Liver (tissue), 3 donors: ENCODE results near the gene TBC1D16.

Experiments
- CTCF ChIP-seq: fragments of 150-350 bp; IDR thresholded peaks from 2 replicates; pipeline ENCODE4 v1.5.1; 2017; ENCODE audit warnings: improper control_type of control experiment, low read depth, low read length; ENCODE audit not compliant: missing input control
- EGR1 ChIP-seq, 2 donors: IDR thresholded peaks; 2 replicates each; pipeline ENCODE4 v1.6.1; 2016 to 2018; ENCODE audit warnings: antibody characterized with exemption in 2 of 2, low read depth in 2 of 2
- FOXA1 ChIP-seq: IDR thresholded peaks from 2 replicates; pipeline ENCODE4 v1.6.1; 2016; ENCODE audit warnings: antibody characterized with exemption
- GABPA ChIP-seq, 2 donors: IDR thresholded peaks in 1 of 2; conservative IDR thresholded peaks in 1 of 2; 2 replicates each; pipeline ENCODE4 v1.6.1; 2016; ENCODE audit warnings: antibody characterized with exemption in 2 of 2, mild to moderate bottlenecking in 1 of 2, moderate library complexity in 1 of 2
- MAX ChIP-seq: IDR thresholded peaks from 2 replicates; pipeline ENCODE4 v1.6.1; 2016; ENCODE audit warnings: antibody characterized with exemption
- NR2F2 ChIP-seq: IDR thresholded peaks from 2 replicates; pipeline ENCODE4 v1.6.1; 2016; ENCODE audit warnings: antibody characterized with exemption
- SP1 ChIP-seq: IDR thresholded peaks from 2 replicates; pipeline ENCODE4 v1.6.1; 2018; ENCODE audit warnings: antibody characterized with exemption, mild to moderate bottlenecking
- TAF1 ChIP-seq: conservative IDR thresholded peaks from 2 replicates; pipeline ENCODE4 v1.6.1; 2016; ENCODE audit warnings: antibody characterized with exemption, mild to moderate bottlenecking
- YY1 ChIP-seq: IDR thresholded peaks from 2 replicates; pipeline ENCODE4 v1.6.1; 2016; ENCODE audit warnings: antibody characterized with exemption, mild to moderate bottlenecking
- ZBTB33 ChIP-seq: IDR thresholded peaks from 2 replicates; pipeline ENCODE4 v1.6.1; 2016; ENCODE audit warnings: antibody characterized with exemption
- donor health status: healthy.
- donor health status: healthy.

- TF ChIP-seq CTCF (no peak), FOXA1 (no peak), MAX (no peak), ZBTB33 (no peak), SP1 (no peak), EGR1 (IDR thresholded peaks at IDR 0.05; ENCODE audit: low read depth in 2 of 2) (no peak), TAF1 (no peak), GABPA (IDR thresholded peaks at IDR 0.05 in 1 of 2, conservative IDR thresholded peaks at IDR 0.05 in 1 of 2) (no peak), YY1 (no peak), NR2F2 (no peak)
These were observed 30.0 kb upstream of the TBC1D16 start for GRCh38 chr17:80065478-80066170.
